GM10847 (cell line): ENCODE results near the gene ABCG1.

Experiments used
- POLR2A ChIP-seq: IDR thresholded peaks from 2 replicates; pipeline ENCODE4 v1.6.1; 2011; ENCODE audit not compliant: insufficient read length; ENCODE audit errors: extremely low read depth

ABCG1 gene

GRCh38 chr21:42277593-42277992 lies 58.7 kb downstream of the ABCG1 start:
- no peak for TF ChIP-seq POLR2A

- no peak for TF ChIP-seq POLR2A
Observed at GRCh38 chr21:42278451-42279149, 59.7 kb downstream of the ABCG1 start.

GRCh38 chr21:42279341-42279871 lies 60.5 kb downstream of the ABCG1 start:
- no peak for TF ChIP-seq POLR2A

GRCh38 chr21:42279888-42280287 lies 60.9 kb downstream of the ABCG1 start:
- TF ChIP-seq POLR2A: no peak

GRCh38 chr21:42280356-42281180 lies 61.6 kb downstream of the ABCG1 start:
- TF ChIP-seq POLR2A: no peak

- no peak for TF ChIP-seq POLR2A
Observed at GRCh38 chr21:42281181-42281680, 62.3 kb downstream of the ABCG1 start.

GRCh38 chr21:42282021-42282420 lies 63.1 kb downstream of the ABCG1 start:
- TF ChIP-seq POLR2A: no peak

- no peak for TF ChIP-seq POLR2A
Observed at GRCh38 chr21:42282715-42283114, 63.8 kb downstream of the ABCG1 start.

- TF ChIP-seq POLR2A: no peak
Observed at GRCh38 chr21:42285569-42286245, 66.8 kb downstream of the ABCG1 start.

GRCh38 chr21:42286416-42286815 lies 67.5 kb downstream of the ABCG1 start:
- TF ChIP-seq POLR2A: no peak

GRCh38 chr21:42287193-42288083 lies 68.5 kb downstream of the ABCG1 start:
- TF ChIP-seq POLR2A: no peak

GRCh38 chr21:42288962-42289361 lies 70.0 kb downstream of the ABCG1 start:
- no peak for TF ChIP-seq POLR2A

GRCh38 chr21:42289926-42290325 lies 71.0 kb downstream of the ABCG1 start:
- no peak for TF ChIP-seq POLR2A

GRCh38 chr21:42290505-42290904 lies 71.6 kb downstream of the ABCG1 start:
- TF ChIP-seq POLR2A: no peak
